ENCODE data around the gene HSPA12A.

Gene HSPA12A

GRCh38 chr10:116742367-116743265 is at the start of gene HSPA12A:
TSS of gene HSPA12A (minus strand) at chr10:116742566. CDS start at chr10:116742469, 97 bp downstream.
- DNase-seq = peak; percentile 52 to 55

- no peak for DNase-seq
These were observed 48.9 kb upstream of the HSPA12A start for GRCh38 chr10:116791241-116791640.

GRCh38 chr10:116787893-116788665 is 45.7 kb upstream of the HSPA12A start:
- DNase-seq = peak; percentile 73 to 78

- DNase-seq = no peak
These were observed 44.8 kb upstream of the HSPA12A start for GRCh38 chr10:116787053-116787659.

- DNase-seq = no peak
These were observed 43.5 kb upstream of the HSPA12A start for GRCh38 chr10:116785867-116786266.

GRCh38 chr10:116785282-116785681 is 42.9 kb upstream of the HSPA12A start:
- no peak for DNase-seq

GRCh38 chr10:116784651-116785050 is 42.3 kb upstream of the HSPA12A start:
- no peak for DNase-seq

- no peak for DNase-seq
These were observed 41.7 kb upstream of the HSPA12A start for GRCh38 chr10:116784035-116784434.

GRCh38 chr10:116783011-116783655 is 40.8 kb upstream of the HSPA12A start:
- DNase-seq = no peak

- DNase-seq = no peak
These were observed 39.1 kb upstream of the HSPA12A start for GRCh38 chr10:116781370-116781884.

- no peak for DNase-seq
These were observed 38.4 kb upstream of the HSPA12A start for GRCh38 chr10:116780691-116781205.

GRCh38 chr10:116779076-116779687 is 36.8 kb upstream of the HSPA12A start:
- DNase-seq = no peak

GRCh38 chr10:116777006-116777405 is 34.6 kb upstream of the HSPA12A start:
- DNase-seq = no peak

GRCh38 chr10:116775488-116776400 is 33.4 kb upstream of the HSPA12A start:
- DNase-seq = no peak

- DNase-seq = no peak
These were observed 32.4 kb upstream of the HSPA12A start for GRCh38 chr10:116774728-116775151.

GRCh38 chr10:116772909-116773705 is 30.7 kb upstream of the HSPA12A start:
- no peak for DNase-seq

- DNase-seq = no peak
These were observed 29.7 kb upstream of the HSPA12A start for GRCh38 chr10:116771959-116772585.

GRCh38 chr10:116771101-116771958 is 29.0 kb upstream of the HSPA12A start:
- DNase-seq = no peak
